K562 (cell line): ENCODE results near the gene PLS1. TPM values are rescaled to one million over a fixed set of nuclear protein-coding genes. Genes with fewer than 3 reads are reported as not detected.
A peak's percentile ranks its signal among the peaks of the same experiment; 100 is the strongest.

Source experiments
- FOXM1 ChIP-seq, 2 experiments: fragments of 450-650 bp in 1 of 2; sonication (generic) in 1 of 2; formaldehyde crosslinking in 1 of 2; IDR thresholded peaks; 2 replicates each; pipeline versions ENCODE4 v1.6.1 to v1.9.0; 2017 to 2022; ENCODE audit warnings: low read depth in 2 of 2, mild to moderate bottlenecking in 2 of 2, missing genetic modification reagents in 1 of 2, moderate library complexity in 1 of 2
- GABPA ChIP-seq: fragments of 200-800 bp; sonication (Bioruptor generic); conservative IDR thresholded peaks from 2 replicates; pipeline ENCODE4 v1.6.1; 2016; ENCODE audit warnings: low read depth, missing genetic modification characterization, missing compliant biosample characterization
- NBN ChIP-seq: fragments of 450-650 bp; IDR thresholded peaks from 2 replicates; pipeline ENCODE4 v1.6.1; 2016; ENCODE audit warnings: low read depth, mild to moderate bottlenecking
- REST ChIP-seq, 2 experiments: fragments of 450-650 bp; formaldehyde crosslinking in 1 of 2; IDR thresholded peaks; 2 replicates each; pipeline versions ENCODE4 v1.4.0 to v1.6.1; 2014 to 2020; ENCODE audit warnings: mild to moderate bottlenecking in 2 of 2, borderline replicate concordance in 1 of 2, low read depth in 1 of 2
- SAFB ChIP-seq: fragments of 200-400 bp; formaldehyde crosslinking; IDR thresholded peaks from 2 replicates; pipeline ENCODE4 v1.6.1; 2017; ENCODE audit warnings: low read depth, low read length, borderline replicate concordance
- SIN3A ChIP-seq, 2 experiments: fragments of 150-350 bp in 1 of 2; IDR thresholded peaks; 2 replicates each; pipeline ENCODE4 v1.6.1; 2011 to 2016; ENCODE audit warnings: borderline replicate concordance in 2 of 2, low read depth in 2 of 2, low read length in 2 of 2, mild to moderate bottlenecking in 2 of 2, moderate library complexity in 2 of 2; ENCODE audit not compliant: control insufficient read depth in 1 of 2
- SIN3B ChIP-seq: fragments of 450-650 bp; IDR thresholded peaks from 2 replicates; pipeline ENCODE4 v1.6.1; 2017; ENCODE audit warnings: low read depth, mild to moderate bottlenecking, moderate library complexity
- STAG1 ChIP-seq: sonication (generic); formaldehyde crosslinking; IDR thresholded peaks from 2 replicates; pipeline ENCODE4 v1.5.0; 2020; ENCODE audit warnings: missing genetic modification reagents, borderline replicate concordance
- TAF9B ChIP-seq: fragments of 450-650 bp; IDR thresholded peaks from 2 replicates; pipeline ENCODE4 v1.6.1; 2018; ENCODE audit warnings: mild to moderate bottlenecking; ENCODE audit not compliant: partially characterized antibody
- XRCC4 ChIP-seq: IDR thresholded peaks from one replicate; pipeline ENCODE4 v1.6.1; 2011; ENCODE audit not compliant: insufficient read depth, insufficient read length; ENCODE audit errors: extremely low read depth
- ZBTB33 ChIP-seq: sonication (generic); formaldehyde crosslinking; IDR thresholded peaks from 2 replicates; pipeline ENCODE4 v1.8.1; 2023; ENCODE audit warnings: mild to moderate bottlenecking, missing genetic modification reagents
- ZNF232 ChIP-seq: sonication (generic); formaldehyde crosslinking; IDR thresholded peaks from 2 replicates; pipeline ENCODE4 v1.8.0; 2022; ENCODE audit warnings: mild to moderate bottlenecking, missing genetic modification reagents
- ZNF280B ChIP-seq: fragments of 250-450 bp; sonication (Bioruptor Pico); IDR thresholded peaks from 2 replicates; pipeline ENCODE4 v1.5.1; 2021; ENCODE audit warnings: mild to moderate bottlenecking
- polyA plus RNA-seq, 8 experiments: library from polyadenylated mRNA; depleted of rRNA in 4 of 8; stranded (reverse) in 5 of 8; unstranded in 3 of 8; fragments of >200 nt; fragmentation: Nextera tagmentation in 2 of 8; fragmentation: Illumina TruSeq in 1 of 8; extraction: Ambion mirVana in 2 of 8; extraction: Trizol in 1 of 8; gene quantifications; 2 replicates each; pipeline versions ENCODE4 v1.2.1 to v1.2.3, GENCODE V29; 2011 to 2014; ENCODE audit warnings: inconsistent platforms in 1 of 8, missing spikeins in 1 of 8
- total RNA-seq, 7 experiments: library from RNA; depleted of rRNA in 6 of 7; stranded (reverse); fragments of >200 nt in 6 of 7; fragmentation: Illumina TruSeq in 2 of 7; extraction: Trizol in 2 of 7; gene quantifications; 2 replicates each; pipeline versions ENCODE4 v1.2.1 to v1.2.3, GENCODE V29; 2011 to 2021; ENCODE audit warnings: low replicate concordance in 1 of 7

The PLS1 gene
- total and polyA plus RNA-seq, 9 of the 15 experiments (the other 6 are each of a cell fraction or from before 2014, with no cell fraction given), result 6.1 to 21.3 (median 13.0) TPM

- TF ChIP-seq STAG1 (CRISPR knock-in tag) (no peak), GABPA (tag) (peak; percentile 63), SIN3A (IDR thresholded peaks at IDR 0.05; ENCODE audit: borderline replicate concordance in 2 of 2, control insufficient read depth in 1 of 2, low read depth in 2 of 2, low read length in 2 of 2) (no peak), TAF9B (peak; percentile 85), SAFB (peak; percentile 87), NBN (peak; percentile 83; the same call in 1 of the 2 replicates), ZBTB33 (CRISPR knock-in tag) (peak; percentile 9), REST (IDR thresholded peaks at IDR 0.05; ENCODE audit: borderline replicate concordance) (no peak), REST (CRISPR knock-in tag; IDR thresholded peaks at IDR 0.05; ENCODE audit: low read depth) (peak; percentile 60; the same call in 1 of the 2 replicates), SIN3B (no peak), ZNF232 (CRISPR knock-in tag) (no peak), ZNF280B (CRISPR knock-in tag) (no peak), XRCC4 (no peak), FOXM1 (IDR thresholded peaks at IDR 0.05; ENCODE audit: low read depth) (peak; percentile 64), FOXM1 (CRISPR knock-in tag; IDR thresholded peaks at IDR 0.05; ENCODE audit: low read depth) (no peak)
Observed at GRCh38 chr3:142595951-142596725, at the start of gene PLS1 (continued).
